Prostate gland (tissue), 2 donors: ENCODE data around the gene PRSS56. TPM values are rescaled to one million over a fixed set of nuclear protein-coding genes. Genes with fewer than 3 reads are reported as not detected.

Experiments
- DNase-seq: peaks from one replicate; pipeline ENCODE4 v3.0.0-alpha.2; 2019; ENCODE audit warnings: low spot score
- H3K27ac ChIP-seq, 2 donors: fragments of 200-600 bp; sonication (generic); 2 replicates each; pipeline ENCODE4 v1.5.1; 2017 to 2019
- H3K27me3 ChIP-seq: fragments of 200-600 bp; sonication (generic); replicated peaks from 2 replicates; pipeline ENCODE4 v1.5.1; 2019; ENCODE audit not compliant: insufficient read depth
- H3K36me3 ChIP-seq, 2 donors: fragments of 200-600 bp; sonication (generic); 1 replicate in 1 of 2; 2 replicates in 1 of 2; pipeline versions ENCODE4 v1.5.1 to v1.8.1; 2017 to 2019
- H3K4me1 ChIP-seq: fragments of 200-600 bp; sonication (generic); replicated peaks from 2 replicates; pipeline ENCODE4 v1.5.1; 2019
- H3K4me3 ChIP-seq, 2 donors: fragments of 200-600 bp; sonication (generic); 2 replicates each; pipeline ENCODE4 v1.5.1; 2017 to 2019
- H3K9me3 ChIP-seq: fragments of 200-600 bp; sonication (generic); 2 replicates; pipeline ENCODE4 v1.5.1; 2017
- POLR2A ChIP-seq: fragments of 450-650 bp; IDR thresholded peaks from one replicate; pipeline ENCODE4 v1.6.1; 2016; ENCODE audit warnings: antibody characterized with exemption, mild to moderate bottlenecking
- POLR2AphosphoS5 ChIP-seq: sonication (generic); formaldehyde crosslinking; IDR thresholded peaks from one replicate; pipeline ENCODE4 v1.6.1; 2017; ENCODE audit warnings: antibody characterized with exemption
- WGBS: methylation state at CpG from one replicate; pipeline ENCODE4 v1.1.5; 2018; 5-methylcytosine and 5-hydroxymethylcytosine counted together
- intact Hi-C: fragments of 100-400 bp; cut with DNase I; formaldehyde crosslinking; loops from one replicate; pipeline ENCODE4 v1.14.2; 2022
- total RNA-seq, 2 donors: library from RNA; depleted of rRNA; stranded (reverse); fragments of >200 nt; gene quantifications; one replicate each; pipeline ENCODE4 v1.1.0, GENCODE V29; 2016
- TF ChIP-seq, protein P1 (sequence below), 4 experiments: fragments of 200-600 bp in 2 of 4; fragments of 450-650 bp in 2 of 4; sonication (generic) in 2 of 4; IDR thresholded peaks; 1 replicate in 3 of 4; 2 replicates in 1 of 4; pipeline ENCODE4 v1.5.1; 2016 to 2019; ENCODE audit warnings: antibody characterized with exemption in 4 of 4, mild to moderate bottlenecking in 2 of 4, moderate library complexity in 2 of 4

Gene PRSS56
- total RNA-seq, 2 donors from 2014 or later: not detected

DNA sequence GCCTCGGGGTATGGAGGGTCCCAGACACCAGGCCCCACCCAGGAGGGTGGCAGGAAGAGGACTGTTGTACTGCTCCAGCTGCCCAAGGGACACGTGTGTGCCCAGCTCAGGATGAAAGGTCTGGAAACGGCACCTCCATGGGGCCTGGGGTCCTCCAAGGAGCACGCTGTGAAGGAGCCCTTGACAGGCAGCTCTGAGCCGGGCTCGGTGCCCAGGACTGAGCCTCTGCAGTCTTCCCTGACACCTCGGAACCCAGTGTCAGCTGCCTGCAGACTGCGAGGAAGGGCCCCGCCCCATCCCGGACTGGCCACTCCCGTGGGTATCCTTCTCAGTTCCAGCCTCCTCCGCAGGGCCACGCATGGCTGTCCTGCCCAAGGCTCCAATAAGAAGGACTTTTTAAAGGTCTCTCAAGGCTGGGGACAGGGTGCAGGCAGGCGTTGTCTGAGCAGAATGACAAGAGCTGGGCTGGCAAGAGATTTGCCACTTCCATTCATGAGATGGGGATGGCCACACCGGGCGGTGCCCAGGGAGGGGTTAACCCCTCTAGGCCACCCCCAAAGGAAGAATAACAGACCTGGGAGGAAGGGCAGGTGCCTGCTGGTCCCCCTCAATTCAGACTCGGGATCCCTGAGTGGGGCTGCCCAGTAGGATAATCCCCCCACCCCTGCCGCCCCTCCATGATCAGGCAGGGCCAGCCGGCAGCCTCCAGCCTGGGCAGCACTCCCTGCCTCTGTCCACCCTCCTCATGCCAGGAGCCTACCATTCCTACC lies 41.4 kb upstream of the PRSS56 start:
- Histone ChIP-seq H3K27ac (no peak overlapping the region), H3K27me3 (peaks cover 3% of the 10 kb centered on the region), H3K4me1 (no peaks in the 10 kb centered on the region), H3K36me3 (no peaks in the 10 kb centered on the region), H3K4me3 (no peak overlapping the region), H3K9me3 (no peaks in the 10 kb centered on the region)
- intact Hi-C loops: no loop called here
- no peak for TF ChIP-seq POLR2A
- no peak for DNase-seq
- 69% methylated on average over 18 of the region's 19 CpGs for WGBS

DNA sequence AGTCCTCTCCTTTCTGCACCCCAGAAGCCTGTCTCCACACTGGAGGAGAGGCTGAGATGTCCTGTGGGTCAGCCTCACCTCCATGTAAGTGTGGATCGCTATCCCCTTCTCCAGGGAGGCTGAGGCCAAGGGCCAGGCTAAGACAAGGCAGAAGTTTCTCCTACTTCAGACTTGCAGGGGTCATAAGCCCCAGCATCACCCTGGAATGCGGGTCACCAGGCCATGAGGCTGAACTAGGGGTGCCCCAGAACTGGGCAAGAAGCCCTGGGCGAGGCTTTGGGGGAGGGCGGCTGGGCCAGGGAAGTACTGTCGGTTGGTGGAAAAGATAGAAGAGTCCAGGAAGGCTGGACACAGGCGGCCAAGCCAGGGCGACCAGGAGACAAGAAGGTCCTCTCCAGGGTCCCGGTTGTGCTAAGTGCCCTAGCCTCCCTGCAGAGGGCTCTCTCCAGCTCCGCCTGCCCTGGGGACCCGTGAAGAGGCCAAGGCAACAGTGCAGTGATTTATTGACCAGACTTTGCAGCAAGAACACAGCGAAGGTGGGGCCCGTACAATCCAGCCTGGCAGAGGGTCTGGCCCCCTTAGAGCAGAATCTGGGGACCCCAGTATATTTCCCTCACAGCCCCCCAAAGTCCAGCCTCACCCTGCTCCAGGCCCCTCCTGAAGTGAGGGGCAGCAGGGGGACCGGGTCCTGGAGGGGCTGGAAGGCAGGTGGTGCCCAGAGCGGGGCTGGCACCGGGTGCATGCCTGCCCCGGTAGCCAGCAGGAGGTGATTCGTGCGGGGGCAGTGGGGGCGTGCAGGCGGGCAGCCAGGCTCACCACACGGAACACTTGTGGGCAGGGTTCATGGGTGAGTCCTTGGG lies 40.6 kb upstream of the PRSS56 start:
- DNase-seq: no peak
- Histone ChIP-seq H3K36me3 (no peaks in the 10 kb centered on the region), H3K27ac (no peak overlapping the region), H3K27me3 (peaks cover 7% of the 10 kb centered on the region), H3K4me1 (no peaks in the 10 kb centered on the region), H3K4me3 (no peak overlapping the region), H3K9me3 (no peaks in the 10 kb centered on the region)
- intact Hi-C loops: no loop called here
- TF ChIP-seq POLR2A (no peak), POLR2AphosphoS5 (no peak)
- TF ChIP-seq, protein P1, sequence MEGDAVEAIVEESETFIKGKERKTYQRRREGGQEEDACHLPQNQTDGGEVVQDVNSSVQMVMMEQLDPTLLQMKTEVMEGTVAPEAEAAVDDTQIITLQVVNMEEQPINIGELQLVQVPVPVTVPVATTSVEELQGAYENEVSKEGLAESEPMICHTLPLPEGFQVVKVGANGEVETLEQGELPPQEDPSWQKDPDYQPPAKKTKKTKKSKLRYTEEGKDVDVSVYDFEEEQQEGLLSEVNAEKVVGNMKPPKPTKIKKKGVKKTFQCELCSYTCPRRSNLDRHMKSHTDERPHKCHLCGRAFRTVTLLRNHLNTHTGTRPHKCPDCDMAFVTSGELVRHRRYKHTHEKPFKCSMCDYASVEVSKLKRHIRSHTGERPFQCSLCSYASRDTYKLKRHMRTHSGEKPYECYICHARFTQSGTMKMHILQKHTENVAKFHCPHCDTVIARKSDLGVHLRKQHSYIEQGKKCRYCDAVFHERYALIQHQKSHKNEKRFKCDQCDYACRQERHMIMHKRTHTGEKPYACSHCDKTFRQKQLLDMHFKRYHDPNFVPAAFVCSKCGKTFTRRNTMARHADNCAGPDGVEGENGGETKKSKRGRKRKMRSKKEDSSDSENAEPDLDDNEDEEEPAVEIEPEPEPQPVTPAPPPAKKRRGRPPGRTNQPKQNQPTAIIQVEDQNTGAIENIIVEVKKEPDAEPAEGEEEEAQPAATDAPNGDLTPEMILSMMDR (IDR thresholded peaks at IDR 0.05): no peak
- WGBS: 81% methylated on average over 21 of the region's 21 CpGs

DNA sequence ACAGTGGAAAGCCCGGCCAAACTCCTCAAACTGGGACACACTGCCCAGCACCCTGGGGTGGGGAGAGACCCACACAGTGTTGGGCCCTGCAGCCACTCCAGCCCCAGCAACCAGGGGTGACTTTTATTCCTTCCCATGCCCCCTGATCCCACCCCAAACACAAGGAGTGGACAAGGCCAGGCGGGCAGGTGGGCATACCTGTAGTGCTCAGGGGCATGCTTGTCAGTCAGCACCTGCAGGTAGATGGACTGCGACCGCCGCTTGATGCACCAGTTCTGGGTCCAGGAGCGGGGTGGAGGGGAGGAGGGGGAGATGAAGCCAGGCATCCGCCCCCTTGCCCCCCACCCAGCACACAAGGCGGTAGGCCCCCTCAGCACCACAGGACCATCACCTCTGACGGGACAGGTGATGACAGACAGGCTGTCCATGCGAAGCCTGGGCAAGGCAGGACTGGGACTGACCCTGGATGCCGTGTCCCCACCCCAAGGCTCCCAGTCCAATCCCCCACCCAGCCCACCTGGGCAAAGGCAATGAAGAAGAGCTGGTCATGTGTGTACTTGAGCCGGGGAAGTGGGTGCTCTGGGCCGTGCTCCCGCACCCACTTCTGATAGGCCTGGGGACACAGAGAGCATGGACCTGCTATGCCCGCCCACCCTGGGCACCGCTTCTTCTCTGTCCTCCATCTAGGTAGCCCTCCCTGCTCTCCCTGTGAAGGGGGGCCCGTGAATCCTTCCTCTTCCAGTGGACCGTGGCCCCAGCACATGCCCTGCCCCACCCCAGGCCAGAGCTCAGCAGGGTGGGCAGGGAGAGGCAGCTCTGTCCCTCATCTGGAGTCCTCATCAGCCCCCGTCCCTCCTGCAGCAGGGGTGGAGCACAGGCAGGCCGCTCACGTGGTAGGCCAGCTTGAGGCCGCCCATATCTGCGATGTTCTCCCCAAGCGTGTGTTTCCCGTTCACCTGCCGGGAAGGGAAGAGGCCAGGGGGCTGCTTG lies 39.7 kb upstream of the PRSS56 start:
- Histone ChIP-seq H3K4me1 (no peaks in the 10 kb centered on the region), H3K4me3 (no peak overlapping the region), H3K36me3 (no peaks in the 10 kb centered on the region), H3K27ac (no peak overlapping the region), H3K27me3 (peaks cover 15% of the 10 kb centered on the region), H3K9me3 (no peaks in the 10 kb centered on the region)
- TF ChIP-seq POLR2AphosphoS5: no peak
- intact Hi-C loops: no loop called here
- DNase-seq: no peak
- WGBS: 89% methylated on average over 26 of the region's 26 CpGs

DNA sequence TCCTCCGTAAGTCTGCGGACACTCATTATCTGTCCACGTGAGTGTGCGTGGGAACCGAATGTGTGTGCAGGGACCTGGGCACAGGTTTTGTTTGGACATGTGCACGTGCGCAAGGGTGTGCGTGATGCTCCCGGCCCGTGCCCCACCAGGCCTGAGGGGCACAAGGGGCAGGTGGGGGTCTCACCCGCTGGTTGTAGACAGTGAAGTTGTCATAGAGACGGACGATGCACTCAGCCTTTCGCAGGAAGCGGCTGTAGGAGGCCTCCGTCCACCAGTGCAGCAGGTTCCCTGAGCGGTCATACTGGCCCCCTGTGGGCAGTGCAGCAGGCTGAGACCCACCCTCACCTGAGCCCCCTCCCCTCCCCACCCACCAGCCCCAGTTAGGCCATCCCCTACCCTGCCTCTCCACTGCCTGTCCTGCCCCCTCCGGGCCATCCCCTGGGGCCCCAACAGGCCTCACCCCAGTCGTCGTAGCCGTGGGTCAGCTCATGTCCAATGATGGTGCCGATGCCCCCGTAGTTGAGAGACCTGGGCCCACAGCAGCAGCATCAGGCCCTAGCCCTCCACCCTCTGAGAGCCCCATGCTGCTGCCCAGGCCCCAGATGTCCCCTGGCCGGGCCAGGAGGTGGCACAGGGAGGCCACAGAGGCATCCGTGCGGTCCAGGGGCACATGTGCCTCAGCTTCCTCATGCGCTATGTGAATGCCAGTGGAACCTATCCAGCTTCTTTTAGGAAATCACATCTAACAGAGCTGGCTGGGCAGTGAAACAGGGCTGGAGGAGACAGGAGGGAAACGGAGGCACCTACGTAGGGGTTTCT lies 38.7 kb upstream of the PRSS56 start:
- no peaks in the 10 kb centered on the region for H3K4me1 ChIP-seq
- no peak for DNase-seq
- H3K36me3 ChIP-seq: no peaks in the 10 kb centered on the region
- intact Hi-C loops: no loop called here
- H3K27ac ChIP-seq: no peak overlapping the region
- TF ChIP-seq POLR2AphosphoS5 (no peak), POLR2A (no peak)
- TF ChIP-seq, protein P1 (IDR thresholded peaks at IDR 0.05): no peak
- no peak overlapping the region for H3K4me3 ChIP-seq
- WGBS: 92% methylated on average over 28 of the region's 29 CpGs
- no peaks in the 10 kb centered on the region for H3K9me3 ChIP-seq
- H3K27me3 ChIP-seq: peaks cover 24% of the 10 kb centered on the region
